ENCODE results near the gene PASD1.

PASD1 gene

DNA sequence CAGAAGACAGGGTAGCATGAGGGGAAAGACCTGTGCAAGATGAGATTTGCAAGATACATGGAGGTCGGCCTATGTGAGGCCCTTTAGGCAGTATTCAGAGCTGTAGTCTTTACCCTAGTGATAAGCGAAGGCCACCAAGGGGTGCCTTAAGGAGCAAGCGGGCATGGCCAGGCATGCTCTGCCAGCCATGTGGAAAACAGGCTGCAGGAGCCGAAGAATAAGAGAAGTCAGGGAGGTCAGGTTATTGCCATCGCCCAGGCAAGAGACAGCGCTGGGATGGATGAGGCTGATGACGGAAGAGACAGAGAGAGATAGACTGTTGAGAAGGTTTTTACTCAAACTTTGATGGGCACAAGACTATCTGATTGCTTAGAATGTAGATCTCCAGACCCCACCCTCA, 145.3 kb downstream of the PASD1 start:
- no peak overlapping the region for H3K4me3 ChIP-seq (ENCODE audit: control insufficient read depth, low read depth, low read length)
- no peak for DNase-seq (ENCODE audit: low read depth)
- no peak for TF ChIP-seq CTCF (IDR thresholded peaks at IDR 0.05; ENCODE audit: control insufficient read depth, insufficient read depth, low read depth, low read length, missing control alignments)

DNA sequence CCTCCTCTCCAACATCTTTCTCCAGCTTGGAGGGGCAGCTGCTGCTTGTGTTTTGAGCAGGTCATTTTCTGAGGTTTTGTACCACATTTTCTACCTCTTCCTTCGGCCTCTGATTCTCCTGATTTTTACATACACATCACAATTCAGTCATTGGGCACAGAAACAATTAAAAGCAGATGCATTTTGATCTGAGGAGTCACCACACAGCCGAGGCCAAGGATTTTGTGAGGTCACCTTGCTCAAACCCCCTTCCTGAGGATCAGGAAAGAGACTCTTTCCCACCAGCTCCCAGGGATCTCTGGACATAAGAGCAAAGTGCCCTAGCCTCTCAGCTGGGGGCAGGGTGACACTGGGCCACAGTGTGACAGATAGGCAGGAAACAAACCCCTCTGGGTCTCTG, 147.0 kb downstream of the PASD1 start:
- TF ChIP-seq CTCF (IDR thresholded peaks at IDR 0.05; ENCODE audit: control insufficient read depth, insufficient read depth, low read depth, low read length, missing control alignments) = no peak
- H3K4me3 ChIP-seq (ENCODE audit: control insufficient read depth, low read depth, low read length) = no peak overlapping the region
- DNase-seq (ENCODE audit: low read depth) = no peak

- no peak overlapping the region for H3K4me3 ChIP-seq (ENCODE audit: control insufficient read depth, low read depth, low read length)
- DNase-seq (ENCODE audit: low read depth) = no peak
- no peak for TF ChIP-seq CTCF (IDR thresholded peaks at IDR 0.05; ENCODE audit: control insufficient read depth, insufficient read depth, low read depth, low read length, missing control alignments)
These were observed 147.7 kb downstream of the PASD1 start for GRCh38 chrX:151711154-151711553.

GRCh38 chrX:151711787-151712186, 148.3 kb downstream of the PASD1 start:
- no peak for DNase-seq (ENCODE audit: low read depth)
- TF ChIP-seq CTCF (IDR thresholded peaks at IDR 0.05; ENCODE audit: control insufficient read depth, insufficient read depth, low read depth, low read length, missing control alignments) = no peak
- H3K4me3 ChIP-seq (ENCODE audit: control insufficient read depth, low read depth, low read length) = no peak overlapping the region

- TF ChIP-seq CTCF (IDR thresholded peaks at IDR 0.05; ENCODE audit: control insufficient read depth, insufficient read depth, low read depth, low read length, missing control alignments) = no peak
- DNase-seq (ENCODE audit: low read depth) = no peak
- no peak overlapping the region for H3K4me3 ChIP-seq (ENCODE audit: control insufficient read depth, low read depth, low read length)
These were observed 148.8 kb downstream of the PASD1 start for GRCh38 chrX:151712253-151712652.

DNA sequence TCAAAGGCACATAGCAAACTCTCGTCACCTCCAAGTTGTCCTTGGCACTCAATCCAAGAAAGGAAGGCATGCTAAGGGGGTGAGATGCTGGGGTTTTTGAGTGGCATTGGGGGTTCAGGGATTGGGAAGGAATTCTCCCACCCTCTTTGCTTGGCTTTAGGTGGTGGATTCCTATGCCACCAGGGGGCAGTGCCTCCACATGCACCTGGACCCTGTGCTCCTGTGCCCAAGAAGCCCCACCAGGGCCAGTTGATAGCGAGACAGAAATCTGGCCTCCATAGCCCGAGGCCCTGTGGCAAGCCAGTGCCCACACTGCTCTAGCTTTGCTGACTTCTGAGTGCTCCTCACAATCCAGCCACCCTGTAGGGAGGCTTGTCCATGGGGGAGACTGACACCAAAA, 150.4 kb downstream of the PASD1 start:
- DNase-seq (ENCODE audit: low read depth) = no peak
- peak; percentile 55 for TF ChIP-seq CTCF (IDR thresholded peaks at IDR 0.05; ENCODE audit: control insufficient read depth, insufficient read depth, low read depth, low read length, missing control alignments)

DNA sequence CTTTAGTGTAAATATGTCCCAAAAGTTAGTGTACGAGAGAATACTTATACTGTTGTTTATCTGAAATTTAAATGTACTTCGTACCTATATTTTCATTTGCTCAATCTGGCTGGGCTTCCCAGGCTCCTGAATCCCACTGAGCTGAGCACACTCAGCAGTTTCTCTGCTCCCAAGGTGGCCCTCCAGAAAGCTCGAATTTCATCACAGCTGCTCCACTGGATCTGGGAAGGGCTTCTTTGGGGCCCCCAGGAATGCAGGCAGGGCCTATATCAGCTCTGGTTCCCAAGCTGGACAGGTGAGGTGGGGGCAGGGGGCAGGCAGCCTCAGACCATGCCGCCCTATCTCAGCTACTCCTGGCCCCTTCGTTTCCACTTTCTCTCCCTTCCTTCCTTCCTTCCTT, 150.9 kb downstream of the PASD1 start:
- no peak for TF ChIP-seq CTCF (IDR thresholded peaks at IDR 0.05; ENCODE audit: control insufficient read depth, insufficient read depth, low read depth, low read length, missing control alignments)
- DNase-seq (ENCODE audit: low read depth) = no peak
- H3K4me3 ChIP-seq (ENCODE audit: control insufficient read depth, low read depth, low read length) = no peak overlapping the region

More for the DNA sequence above, 150.4 kb downstream of the PASD1 start:
- no peak overlapping the region for H3K4me3 ChIP-seq (ENCODE audit: control insufficient read depth, low read depth, low read length)

Data from AG09309 (cell line).